Upper lobe of right lung (tissue), 1 donor: ENCODE data around the gene KNOP1. TPM values are rescaled to one million over a fixed set of nuclear protein-coding genes. Genes with fewer than 3 reads are reported as not detected.

Source experiments
- ATAC-seq: fragments of 200-7000 bp; cut with Tn5 transposase; one replicate; pipeline ENCODE4 v1.9.1; 2020; ENCODE audit warnings: mild to moderate bottlenecking, moderate library complexity
- DNase-seq: peaks from one replicate; pipeline ENCODE4 v3.0.0-alpha.2; 2020
- H3K27ac ChIP-seq: fragments of 200-600 bp; one replicate; pipeline ENCODE4 v1.8.0; 2022
- H3K27me3 ChIP-seq: fragments of 200-600 bp; one replicate; pipeline ENCODE4 v1.8.0; 2022; ENCODE audit warnings: mild to moderate bottlenecking
- H3K36me3 ChIP-seq: fragments of 200-600 bp; one replicate; pipeline ENCODE4 v1.8.0; 2022
- H3K4me1 ChIP-seq: fragments of 200-600 bp; one replicate; pipeline ENCODE4 v1.8.0; 2022
- H3K4me3 ChIP-seq: fragments of 200-600 bp; one replicate; pipeline ENCODE4 v1.8.0; 2022; ENCODE audit warnings: mild to moderate bottlenecking
- H3K9me3 ChIP-seq: fragments of 200-600 bp; one replicate; pipeline ENCODE4 v1.8.0; 2022
- intact Hi-C: fragments of 100-400 bp; cut with DNase I; formaldehyde crosslinking; loops from one replicate; pipeline ENCODE4 v1.11.0; 2022
- total RNA-seq: library from RNA; stranded (reverse); fragmentation: NEBNext Ultra II Directional; extraction: Animal tissue kit (Norgen Biotek cat#: 25700); gene quantifications from one replicate; pipeline ENCODE4 v1.2.1, GENCODE V29; 2021
- TF ChIP-seq, protein P1 (sequence below): fragments of 200-600 bp; IDR thresholded peaks from one replicate; pipeline ENCODE4 v1.8.0; 2022; ENCODE audit warnings: antibody characterized with exemption
- donor health status: DM: no; HTN: yes; CAD: no; lungs with severe emphysema.

The KNOP1 gene
- total RNA-seq, 1 donor from 2014 or later = 12.2 TPM

DNA sequence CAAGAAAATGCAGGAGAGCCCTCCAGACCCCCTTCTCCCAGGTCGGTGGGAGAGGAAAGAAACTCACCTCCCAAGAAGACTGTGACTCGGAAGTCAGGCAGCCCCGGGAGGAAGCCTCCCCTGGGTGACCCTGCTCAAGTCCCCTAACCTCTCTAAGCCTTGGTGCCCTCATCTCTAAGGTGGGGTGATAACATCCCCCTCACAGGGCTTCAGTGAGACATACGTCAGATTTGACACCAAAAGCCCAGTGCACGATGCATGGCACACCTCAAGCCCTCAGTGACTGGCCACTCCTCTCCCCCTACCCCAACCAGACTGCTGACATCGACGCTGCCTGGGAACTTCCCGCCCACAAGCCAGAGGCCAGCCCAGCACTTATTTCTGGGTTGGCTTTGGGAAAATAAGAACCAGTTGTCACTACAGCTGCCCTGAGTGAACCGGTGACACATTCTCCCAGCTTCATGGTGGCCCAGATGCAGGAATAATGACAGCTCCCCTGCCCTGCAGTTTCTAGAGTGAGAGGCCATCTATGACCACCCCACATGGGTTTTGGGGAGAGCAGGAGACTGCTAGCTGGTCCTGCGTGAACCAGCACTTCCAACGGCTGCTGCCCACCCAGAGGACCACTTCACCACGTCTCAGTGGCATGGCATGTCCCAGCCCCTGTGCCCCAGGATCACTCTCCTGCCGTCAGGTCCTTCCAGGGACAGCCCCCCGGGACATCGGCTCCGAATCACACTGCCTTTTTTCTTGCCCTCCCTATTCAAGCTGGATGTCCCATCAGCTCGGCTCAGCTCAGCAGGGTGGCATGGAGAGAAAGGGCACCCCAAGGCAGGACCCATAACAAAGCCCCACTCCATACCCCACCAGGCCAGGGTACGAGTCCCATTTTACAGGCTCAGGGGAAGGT is 9.5 kb downstream of the KNOP1 start:
- intact Hi-C loops = no loop called here
- DNase-seq = peak; percentile 41
- H3K27ac ChIP-seq = no peak overlapping the region
- H3K4me1 ChIP-seq = peaks cover 19% of the 10 kb centered on the region
- H3K36me3 ChIP-seq = peaks cover 29% of the 10 kb centered on the region
- TF ChIP-seq, protein P1, sequence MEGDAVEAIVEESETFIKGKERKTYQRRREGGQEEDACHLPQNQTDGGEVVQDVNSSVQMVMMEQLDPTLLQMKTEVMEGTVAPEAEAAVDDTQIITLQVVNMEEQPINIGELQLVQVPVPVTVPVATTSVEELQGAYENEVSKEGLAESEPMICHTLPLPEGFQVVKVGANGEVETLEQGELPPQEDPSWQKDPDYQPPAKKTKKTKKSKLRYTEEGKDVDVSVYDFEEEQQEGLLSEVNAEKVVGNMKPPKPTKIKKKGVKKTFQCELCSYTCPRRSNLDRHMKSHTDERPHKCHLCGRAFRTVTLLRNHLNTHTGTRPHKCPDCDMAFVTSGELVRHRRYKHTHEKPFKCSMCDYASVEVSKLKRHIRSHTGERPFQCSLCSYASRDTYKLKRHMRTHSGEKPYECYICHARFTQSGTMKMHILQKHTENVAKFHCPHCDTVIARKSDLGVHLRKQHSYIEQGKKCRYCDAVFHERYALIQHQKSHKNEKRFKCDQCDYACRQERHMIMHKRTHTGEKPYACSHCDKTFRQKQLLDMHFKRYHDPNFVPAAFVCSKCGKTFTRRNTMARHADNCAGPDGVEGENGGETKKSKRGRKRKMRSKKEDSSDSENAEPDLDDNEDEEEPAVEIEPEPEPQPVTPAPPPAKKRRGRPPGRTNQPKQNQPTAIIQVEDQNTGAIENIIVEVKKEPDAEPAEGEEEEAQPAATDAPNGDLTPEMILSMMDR = no peak
- H3K9me3 ChIP-seq = no peaks in the 10 kb centered on the region
- no peak for ATAC-seq
- H3K4me3 ChIP-seq = no peak overlapping the region
- H3K27me3 ChIP-seq = no peaks in the 10 kb centered on the region

DNA sequence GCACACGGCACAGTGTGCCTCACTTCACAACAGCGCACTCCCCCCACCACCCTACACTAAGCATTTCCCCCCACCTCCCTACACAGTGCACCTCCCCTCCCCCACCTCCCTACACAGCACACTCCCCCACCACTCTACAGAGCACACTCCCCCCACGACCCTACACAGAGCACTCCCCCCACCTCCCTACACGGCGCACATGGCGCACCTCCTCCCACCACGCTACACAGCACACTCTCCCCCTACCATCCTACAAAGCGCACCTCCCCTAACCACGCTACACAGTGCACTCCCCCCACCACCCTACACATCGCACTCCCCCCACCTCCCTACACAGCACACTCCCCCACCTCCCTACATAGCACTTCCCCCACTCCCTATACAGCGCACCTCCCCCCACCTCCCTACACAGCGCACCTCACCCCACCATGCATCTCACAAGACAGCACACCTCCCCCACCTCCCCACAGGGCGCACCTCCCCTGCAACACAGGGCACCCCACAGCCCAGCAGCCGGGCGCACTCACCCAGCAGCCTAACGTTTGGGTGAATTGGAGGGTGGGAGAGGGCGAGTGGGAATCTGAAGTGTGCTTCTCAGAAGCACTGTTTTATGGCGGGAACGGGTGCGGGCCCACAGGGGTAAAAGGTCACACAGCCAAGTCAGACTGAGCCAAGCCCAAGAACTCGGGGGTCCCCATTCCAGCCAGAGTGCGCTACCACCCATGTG is 10.3 kb downstream of the KNOP1 start:
- DNase-seq (peak; percentile 51), ATAC-seq (no peak)
- Histone ChIP-seq H3K36me3 (peaks cover 29% of the 10 kb centered on the region), H3K27ac (no peak overlapping the region), H3K27me3 (no peaks in the 10 kb centered on the region), H3K9me3 (no peaks in the 10 kb centered on the region), H3K4me3 (no peak overlapping the region), H3K4me1 (peaks cover 19% of the 10 kb centered on the region)
- intact Hi-C loops = no loop called here
- TF ChIP-seq, protein P1 = no peak

DNA sequence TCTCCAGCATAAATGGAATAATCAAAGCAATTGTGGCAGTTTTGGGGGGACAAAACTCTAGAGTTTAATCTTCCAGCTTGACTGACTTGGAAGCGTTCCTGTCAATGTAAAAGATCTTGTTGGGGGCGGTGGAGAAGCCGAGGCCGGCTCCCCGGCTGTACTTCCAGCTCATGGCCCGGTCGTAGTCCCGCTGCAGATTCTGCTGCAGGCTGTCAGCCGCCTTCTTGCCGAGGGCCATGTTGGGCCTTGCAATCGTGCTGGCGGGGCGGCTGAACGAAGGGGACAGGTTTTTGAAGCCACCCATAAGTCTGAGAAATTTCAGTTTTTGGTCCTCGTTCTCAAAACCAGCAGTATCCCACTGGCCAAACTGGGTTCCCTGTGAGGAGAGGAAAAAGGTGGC is 11.2 kb downstream of the KNOP1 start:
- DNase-seq (peak; percentile 40), ATAC-seq (no peak)
- H3K4me3 ChIP-seq = no peak overlapping the region
- peaks cover 33% of the 10 kb centered on the region for H3K36me3 ChIP-seq
- H3K4me1 ChIP-seq = peaks cover 19% of the 10 kb centered on the region
- H3K9me3 ChIP-seq = no peaks in the 10 kb centered on the region
- intact Hi-C loops = no loop called here
- H3K27ac ChIP-seq = no peak overlapping the region
- TF ChIP-seq, protein P1 = no peak
- no peaks in the 10 kb centered on the region for H3K27me3 ChIP-seq

DNA sequence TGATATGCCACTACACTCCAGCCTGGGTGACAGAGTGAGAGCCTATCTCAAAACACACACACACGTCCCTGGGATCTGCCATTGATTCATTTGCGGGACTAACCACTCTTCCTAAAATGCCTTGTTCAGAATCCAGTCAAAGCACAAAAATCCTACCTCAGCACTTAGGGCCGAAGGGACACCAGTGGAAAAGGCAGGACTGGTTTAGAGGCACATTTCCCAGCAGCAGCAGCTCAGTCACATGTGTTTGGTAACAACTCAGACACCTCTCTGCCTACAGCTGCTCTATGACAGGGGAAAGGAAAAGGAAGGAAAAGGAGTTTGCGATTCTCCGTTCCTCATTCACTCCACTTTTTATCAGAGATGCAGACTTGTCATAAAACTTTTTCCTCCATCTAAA is 12.2 kb downstream of the KNOP1 start:
- Histone ChIP-seq H3K9me3 (no peaks in the 10 kb centered on the region), H3K27ac (peak overlapping the region; percentile 66), H3K27me3 (no peaks in the 10 kb centered on the region), H3K36me3 (peaks cover 38% of the 10 kb centered on the region), H3K4me3 (no peak overlapping the region), H3K4me1 (peaks cover 21% of the 10 kb centered on the region)
- DNase-seq = no peak
- TF ChIP-seq, protein P1 = no peak
- intact Hi-C loops = no loop called here
- no peak for ATAC-seq

DNA sequence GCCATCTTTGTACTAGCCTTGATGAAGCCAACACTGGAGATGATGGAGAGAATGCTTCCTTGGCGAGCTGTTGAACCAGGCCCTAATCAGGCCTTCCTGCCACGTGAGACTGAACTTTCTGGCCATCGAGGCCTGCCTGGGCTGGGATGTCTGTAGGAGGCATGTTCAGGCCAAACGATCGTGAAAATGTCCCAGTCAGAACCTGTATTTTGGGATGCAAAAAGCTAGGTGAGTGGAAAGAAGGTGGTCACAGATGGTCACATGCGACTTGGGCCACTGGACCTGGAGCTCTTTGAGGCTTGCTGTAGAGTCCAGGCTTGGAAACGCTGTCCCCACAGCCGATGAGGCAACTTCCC is 12.9 kb downstream of the KNOP1 start:
- ATAC-seq = no peak
- H3K27me3 ChIP-seq = no peaks in the 10 kb centered on the region

More for the DNA sequence above, 12.9 kb downstream of the KNOP1 start:
- H3K4me3 ChIP-seq = no peak overlapping the region
- peak overlapping the region; percentile 66 for H3K27ac ChIP-seq
- intact Hi-C loops = no loop called here
- H3K4me1 ChIP-seq = peaks cover 28% of the 10 kb centered on the region
- peaks cover 34% of the 10 kb centered on the region for H3K36me3 ChIP-seq
- H3K9me3 ChIP-seq = no peaks in the 10 kb centered on the region
- TF ChIP-seq, protein P1 = no peak
- DNase-seq = no peak
